Spleen (tissue), 11 donors: Measurements from ENCODE around the gene ZNF277. TPM values are rescaled to one million over a fixed set of nuclear protein-coding genes. Genes with fewer than 3 reads are reported as not detected.

ENCODE experiments used
- DNase-seq: peaks from one replicate; pipeline ENCODE4 v3.0.0-alpha.2; 2020
- H3K27ac ChIP-seq, 8 donors: fragments of 200-600 bp; sonication (generic) in 7 of 8; 1 replicate in 4 of 8; 2 replicates in 4 of 8; pipeline versions ENCODE4 v1.5.0 to v1.8.0; 2016 to 2021; ENCODE audit warnings: inconsistent platforms in 4 of 8, mild to moderate bottlenecking in 4 of 8, moderate library complexity in 1 of 8
- H3K27me3 ChIP-seq, 7 donors: fragments of 200-600 bp; sonication (generic) in 6 of 7; replicated peaks in 1 of 7; 1 replicate in 4 of 7; 2 replicates in 3 of 7; pipeline versions ENCODE4 v1.5.0 to v1.8.0; 2016 to 2021; ENCODE audit warnings: inconsistent platforms in 3 of 7, mild to moderate bottlenecking in 1 of 7
- H3K36me3 ChIP-seq, 6 donors: fragments of 200-600 bp; sonication (generic) in 5 of 6; 1 replicate in 4 of 6; 2 replicates in 2 of 6; pipeline versions ENCODE4 v1.5.0 to v1.8.0; 2016 to 2021; ENCODE audit warnings: inconsistent platforms in 2 of 6
- H3K4me1 ChIP-seq, 6 donors: fragments of 200-600 bp; sonication (generic) in 5 of 6; 1 replicate in 3 of 6; 2 replicates in 3 of 6; pipeline versions ENCODE4 v1.5.0 to v1.8.0; 2016 to 2021; ENCODE audit warnings: inconsistent platforms in 3 of 6
- H3K4me3 ChIP-seq, 8 donors: fragments of 200-600 bp; sonication (generic) in 7 of 8; 1 replicate in 4 of 8; 2 replicates in 4 of 8; pipeline versions ENCODE4 v1.5.0 to v1.8.0; 2016 to 2021; ENCODE audit warnings: inconsistent platforms in 4 of 8, mild to moderate bottlenecking in 4 of 8, moderate library complexity in 2 of 8
- H3K9me3 ChIP-seq, 8 donors: fragments of 200-600 bp; sonication (generic) in 7 of 8; 1 replicate in 4 of 8; 2 replicates in 4 of 8; pipeline versions ENCODE4 v1.5.0 to v1.8.0; 2016 to 2021; ENCODE audit warnings: inconsistent platforms in 4 of 8
- POLR2A ChIP-seq, 3 donors: fragments of 450-650 bp; IDR thresholded peaks; one replicate each; pipeline ENCODE4 v1.5.1; 2017; ENCODE audit warnings: antibody characterized with exemption in 3 of 3, mild to moderate bottlenecking in 1 of 3
- POLR2AphosphoS5 ChIP-seq, 3 donors: sonication (generic); formaldehyde crosslinking; IDR thresholded peaks; one replicate each; pipeline ENCODE4 v1.5.1; 2017; ENCODE audit warnings: antibody characterized with exemption in 3 of 3
- WGBS, 5 donors: extraction: QIAGEN DNeasy Blood & Tissue Kit in 3 of 5; methylation state at CpG; one replicate each; pipeline versions ENCODE4 v1.1.5 to v1.1.7; 2013 to 2018; 5-methylcytosine and 5-hydroxymethylcytosine counted together
- intact Hi-C: fragments of 100-400 bp; cut with DNase I; formaldehyde crosslinking; loops from one replicate; pipeline ENCODE4 v1.15.0; 2023; ENCODE audit warnings: low total_unique reads
- polyA plus RNA-seq, 3 donors: library from polyadenylated mRNA; stranded (reverse); fragments of 200-250 nt; gene quantifications; one replicate each; pipeline ENCODE4 v1.2.1, GENCODE V29; 2013
- total RNA-seq, 7 donors: library from RNA; depleted of rRNA in 3 of 7; stranded (reverse); fragments of >200 nt in 3 of 7; fragmentation: NEBNext Ultra II Directional in 4 of 7; extraction: Animal tissue kit (Norgen Biotek cat#: 25700) in 4 of 7; gene quantifications; one replicate each; pipeline versions ENCODE4 v1.1.0 to v1.2.1, GENCODE V29; 2016 to 2021
- TF ChIP-seq, protein P1 (sequence below), 11 experiments: fragments of 200-600 bp in 7 of 11; fragments of 450-650 bp in 4 of 11; sonication (generic) in 4 of 11; IDR thresholded peaks in 8 of 11; conservative IDR thresholded peaks in 3 of 11; 1 replicate in 7 of 11; 2 replicates in 4 of 11; pipeline versions ENCODE4 v1.4.0 to v1.8.0; 2016 to 2021; ENCODE audit warnings: antibody characterized with exemption in 11 of 11, inconsistent platforms in 4 of 11, mild to moderate bottlenecking in 1 of 11
- donor health status: healthy with polysubstance abuse.
- donor health status: DM: no; HTN: no; CAD: no; lungs with moderate emphysema.
- donor health status: DM: no; HTN: no; CAD: no.
- donor health status: Bipolar disorder and iron deficiency.
- donor health status: healthy.
- donor health status: DM: no; HTN: no; CAD: no.
- donor health status: DM: yes; HTN: yes; CAD: no.

ZNF277 gene
- total and polyA plus RNA-seq, 10 donors = 14.5 to 36.1 (median 19.6) TPM

DNA sequence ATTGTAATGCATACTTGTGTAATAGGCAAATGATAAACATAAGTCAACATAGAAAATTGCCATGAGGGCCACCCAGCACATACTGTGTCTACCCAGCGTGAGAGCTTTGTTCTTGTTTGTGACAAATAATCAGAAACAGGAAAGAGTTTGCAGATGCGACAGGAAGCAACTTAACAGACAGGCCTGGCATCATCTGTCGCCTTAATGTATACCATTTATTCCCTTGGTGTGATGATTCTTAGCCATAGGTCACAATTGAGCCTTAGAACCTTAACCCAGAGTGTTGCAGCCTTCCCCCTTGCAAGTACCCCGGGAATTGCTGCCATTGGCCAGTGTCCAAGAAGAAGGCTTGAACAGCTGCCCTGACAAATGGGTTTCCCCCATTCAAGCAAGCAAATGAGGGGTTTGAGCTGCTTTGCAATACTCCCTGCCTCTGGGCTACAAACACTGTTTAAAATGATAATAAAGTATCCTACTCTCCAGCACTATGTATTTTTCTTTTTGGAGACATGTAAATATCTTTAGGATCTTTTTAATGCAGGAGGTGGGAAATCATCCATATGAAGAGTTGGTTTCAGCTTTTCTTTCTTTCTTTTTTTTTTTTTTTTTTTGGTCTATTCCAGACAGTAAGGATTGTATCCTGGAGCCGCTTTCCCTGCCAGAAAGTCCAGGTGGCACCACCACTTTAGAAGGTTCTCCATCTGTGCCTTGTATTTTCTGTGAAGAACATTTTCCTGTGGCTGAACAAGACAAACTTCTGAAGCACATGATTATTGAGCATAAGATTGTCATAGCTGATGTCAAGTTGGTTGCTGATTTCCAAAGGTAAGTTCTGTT is 80.0 kb downstream of the ZNF277 start:
- DNase-seq = no peak
- no peaks in the 10 kb centered on the region for H3K27me3 ChIP-seq
- 52 to 73% (median 58%) methylated on average over 5 of the region's 5 CpGs for WGBS, 5 donors

DNA sequence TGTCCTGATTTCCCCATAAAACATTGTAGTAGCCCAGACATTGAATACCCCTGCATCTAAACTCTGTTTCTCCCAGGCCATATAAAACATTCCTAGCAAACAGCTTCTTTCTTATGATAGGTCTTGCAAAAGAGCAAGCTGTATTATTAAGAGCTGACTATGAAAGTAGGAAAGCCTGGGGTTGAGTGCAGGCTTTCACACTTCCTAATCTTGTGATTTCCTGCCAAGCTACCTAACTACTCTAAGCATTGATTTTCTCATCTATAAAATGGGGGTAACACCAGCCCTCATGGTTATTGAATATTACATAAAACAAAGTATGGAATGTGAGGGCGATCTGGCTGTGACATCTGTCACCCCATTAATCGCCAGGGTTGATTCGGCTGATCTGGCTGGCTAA is 81.8 kb downstream of the ZNF277 start:
- H3K27me3 ChIP-seq = no peaks in the 10 kb centered on the region
- intact Hi-C loops = no loop called here
- peaks cover 0 to 16% (median 1%) of the 10 kb centered on the region in 6 donors for H3K4me1 ChIP-seq
- H3K4me3 ChIP-seq = no peak overlapping the region
- 94 to 100% (median 97%) methylated on average over 1 to 3 of the region's 3 CpGs for WGBS, 5 donors
- H3K27ac ChIP-seq = no peak overlapping the region
- no peak for DNase-seq
- peaks cover 0 to 38% (median 5%) of the 10 kb centered on the region in 6 donors for H3K36me3 ChIP-seq
- TF ChIP-seq, protein P1, sequence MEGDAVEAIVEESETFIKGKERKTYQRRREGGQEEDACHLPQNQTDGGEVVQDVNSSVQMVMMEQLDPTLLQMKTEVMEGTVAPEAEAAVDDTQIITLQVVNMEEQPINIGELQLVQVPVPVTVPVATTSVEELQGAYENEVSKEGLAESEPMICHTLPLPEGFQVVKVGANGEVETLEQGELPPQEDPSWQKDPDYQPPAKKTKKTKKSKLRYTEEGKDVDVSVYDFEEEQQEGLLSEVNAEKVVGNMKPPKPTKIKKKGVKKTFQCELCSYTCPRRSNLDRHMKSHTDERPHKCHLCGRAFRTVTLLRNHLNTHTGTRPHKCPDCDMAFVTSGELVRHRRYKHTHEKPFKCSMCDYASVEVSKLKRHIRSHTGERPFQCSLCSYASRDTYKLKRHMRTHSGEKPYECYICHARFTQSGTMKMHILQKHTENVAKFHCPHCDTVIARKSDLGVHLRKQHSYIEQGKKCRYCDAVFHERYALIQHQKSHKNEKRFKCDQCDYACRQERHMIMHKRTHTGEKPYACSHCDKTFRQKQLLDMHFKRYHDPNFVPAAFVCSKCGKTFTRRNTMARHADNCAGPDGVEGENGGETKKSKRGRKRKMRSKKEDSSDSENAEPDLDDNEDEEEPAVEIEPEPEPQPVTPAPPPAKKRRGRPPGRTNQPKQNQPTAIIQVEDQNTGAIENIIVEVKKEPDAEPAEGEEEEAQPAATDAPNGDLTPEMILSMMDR (IDR thresholded peaks at IDR 0.05 in 8 of 11, conservative IDR thresholded peaks at IDR 0.05 in 3 of 11) = no peak
- TF ChIP-seq POLR2AphosphoS5 (IDR thresholded peaks at IDR 0.05) (no peak), POLR2A (IDR thresholded peaks at IDR 0.05) (no peak)
- no peaks in the 10 kb centered on the region for H3K9me3 ChIP-seq

More for the DNA sequence above, 80.0 kb downstream of the ZNF277 start:
- H3K4me1 ChIP-seq = peaks cover 0 to 33% (median 3%) of the 10 kb centered on the region in 6 donors
- no peak overlapping the region for H3K4me3 ChIP-seq
- H3K27ac ChIP-seq = no peak overlapping the region
- intact Hi-C loops = no loop called here
- H3K9me3 ChIP-seq = no peaks in the 10 kb centered on the region
- H3K36me3 ChIP-seq = peaks cover 0 to 34% (median 5%) of the 10 kb centered on the region in 6 donors
- no peak for TF ChIP-seq POLR2A (IDR thresholded peaks at IDR 0.05)

DNA sequence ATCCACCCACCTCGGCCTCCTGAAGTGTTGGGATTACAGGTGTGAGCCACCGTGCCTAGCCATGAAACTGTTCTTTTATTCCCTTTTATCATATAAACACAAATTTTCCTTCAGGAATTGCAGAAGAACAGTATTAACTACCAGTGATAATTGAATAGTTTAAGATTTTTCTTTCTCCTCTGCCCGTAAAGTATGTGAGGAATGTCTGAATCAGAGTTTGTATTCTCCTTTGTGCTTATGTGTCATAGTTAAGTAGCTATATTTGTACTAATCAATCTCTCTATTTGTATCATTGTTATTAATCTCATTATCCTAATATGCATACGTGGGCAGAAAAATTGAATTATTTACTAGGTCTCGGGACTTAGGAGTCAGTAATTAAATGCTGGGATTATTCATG is 83.6 kb downstream of the ZNF277 start:
- Histone ChIP-seq H3K4me1 (peaks cover 0 to 10% (median 1%) of the 10 kb centered on the region in 6 donors), H3K27ac (no peak overlapping the region), H3K4me3 (no peak overlapping the region), H3K36me3 (peaks cover 0 to 38% (median 5%) of the 10 kb centered on the region in 6 donors), H3K9me3 (no peaks in the 10 kb centered on the region), H3K27me3 (no peaks in the 10 kb centered on the region)
- no peak for DNase-seq
- TF ChIP-seq, protein P1 (IDR thresholded peaks at IDR 0.05 in 8 of 11, conservative IDR thresholded peaks at IDR 0.05 in 3 of 11) = no peak
- no peak for TF ChIP-seq POLR2AphosphoS5 (IDR thresholded peaks at IDR 0.05)
- no peak for TF ChIP-seq POLR2A (IDR thresholded peaks at IDR 0.05)
- intact Hi-C loops = no loop called here
- 87 to 96% (median 94%) methylated on average over 5 of the region's 5 CpGs for WGBS, 5 donors

DNA sequence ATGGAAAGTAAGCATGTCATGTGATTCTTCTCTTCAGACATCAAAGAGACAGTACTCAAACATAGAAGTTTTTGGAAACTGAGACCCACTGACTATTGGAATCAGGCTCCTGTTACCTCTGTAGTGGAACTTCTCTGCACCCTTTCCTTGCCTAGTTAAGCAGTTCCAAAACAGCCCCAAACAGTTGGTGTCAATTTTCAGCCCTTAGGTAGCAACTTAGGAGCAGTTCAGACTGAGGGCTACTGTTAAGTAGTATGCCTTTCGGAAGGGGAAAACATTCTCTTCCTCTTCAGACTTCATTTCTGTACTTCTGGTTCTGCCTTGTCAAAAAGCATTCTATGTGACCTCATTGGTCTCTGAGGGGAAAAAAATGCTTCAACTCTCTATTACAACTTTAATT is 85.7 kb downstream of the ZNF277 start:
- Histone ChIP-seq H3K27me3 (no peaks in the 10 kb centered on the region), H3K9me3 (no peaks in the 10 kb centered on the region), H3K27ac (no peak overlapping the region), H3K36me3 (peaks cover 0 to 39% (median 5%) of the 10 kb centered on the region in 6 donors), H3K4me3 (no peak overlapping the region), H3K4me1 (no peaks in the 10 kb centered on the region)
- no peak for TF ChIP-seq POLR2A (IDR thresholded peaks at IDR 0.05)
- 81 to 93% (median 88%) methylated on average over 1 of the region's 1 CpG for WGBS, 5 donors
- intact Hi-C loops = no loop called here
- no peak for DNase-seq

DNA sequence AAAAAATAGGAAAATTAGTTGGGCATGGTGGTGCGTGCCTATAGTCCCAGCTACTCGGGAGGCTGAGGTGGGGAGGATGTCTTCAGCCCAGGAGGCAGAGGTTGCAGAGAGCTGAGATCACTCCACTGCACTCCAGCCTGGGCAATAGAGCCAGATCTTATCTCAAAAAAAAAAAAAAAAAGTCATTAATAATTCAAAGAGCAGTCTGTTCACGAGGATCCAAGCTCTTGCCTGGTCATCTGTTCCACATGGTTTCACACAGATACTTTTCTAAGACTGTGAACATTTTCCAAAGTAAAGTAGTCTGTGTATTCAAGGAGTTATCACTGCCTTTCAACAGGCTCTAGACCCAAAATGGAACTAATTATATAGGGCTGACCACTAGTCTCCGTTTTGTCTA is 86.9 kb downstream of the ZNF277 start:
- 91 to 98% (median 94%) methylated on average over 4 of the region's 4 CpGs for WGBS, 5 donors
- intact Hi-C loops = no loop called here
- H3K9me3 ChIP-seq = no peaks in the 10 kb centered on the region

More for the DNA sequence above, 86.9 kb downstream of the ZNF277 start:
- TF ChIP-seq, protein P1 (IDR thresholded peaks at IDR 0.05 in 8 of 11, conservative IDR thresholded peaks at IDR 0.05 in 3 of 11) = no peak
- TF ChIP-seq POLR2A (IDR thresholded peaks at IDR 0.05) (no peak), POLR2AphosphoS5 (IDR thresholded peaks at IDR 0.05) (no peak)
- Histone ChIP-seq H3K4me1 (no peaks in the 10 kb centered on the region), H3K27ac (no peak overlapping the region), H3K27me3 (no peaks in the 10 kb centered on the region), H3K4me3 (no peak overlapping the region), H3K36me3 (peaks cover 0 to 39% (median 4%) of the 10 kb centered on the region in 6 donors)
- DNase-seq = no peak
